BLaER1 (cell line): ENCODE data around the gene EYS.
"Not testable (repeated sequence)": the region's sequence is repeated elsewhere in the genome, so short reads cannot be mapped to it uniquely, and the experiment has no call there.

Source experiments
- H3K27ac ChIP-seq: shearing (Covaris generic); formaldehyde crosslinking; 2 replicates; pipeline ENCODE4 v1.8.1; 2022
- H3K27me3 ChIP-seq: shearing (Covaris generic); formaldehyde crosslinking; 2 replicates; pipeline ENCODE4 v1.8.1; 2022
- H3K36me3 ChIP-seq: shearing (Covaris generic); formaldehyde crosslinking; 2 replicates; pipeline ENCODE4 v1.8.1; 2022
- H3K4me1 ChIP-seq: shearing (Covaris generic); formaldehyde crosslinking; 2 replicates; pipeline ENCODE4 v1.8.1; 2022
- H3K4me2 ChIP-seq: shearing (Covaris generic); formaldehyde crosslinking; 2 replicates; pipeline ENCODE4 v1.8.1; 2022
- H3K4me3 ChIP-seq: shearing (Covaris generic); formaldehyde crosslinking; 2 replicates; pipeline ENCODE4 v1.8.1; 2022
- H3K9ac ChIP-seq: shearing (Covaris generic); formaldehyde crosslinking; 2 replicates; pipeline ENCODE4 v1.8.1; 2022
- H3K9me3 ChIP-seq: shearing (Covaris generic); formaldehyde crosslinking; 2 replicates; pipeline ENCODE4 v1.8.1; 2022
- H4K20me1 ChIP-seq: shearing (Covaris generic); formaldehyde crosslinking; 2 replicates; pipeline ENCODE4 v1.8.1; 2022
- Cebpa-rat ChIP-seq: shearing (Covaris generic); IDR thresholded peaks from 2 replicates; pipeline ENCODE4 v1.8.1; 2022

The EYS gene

DNA sequence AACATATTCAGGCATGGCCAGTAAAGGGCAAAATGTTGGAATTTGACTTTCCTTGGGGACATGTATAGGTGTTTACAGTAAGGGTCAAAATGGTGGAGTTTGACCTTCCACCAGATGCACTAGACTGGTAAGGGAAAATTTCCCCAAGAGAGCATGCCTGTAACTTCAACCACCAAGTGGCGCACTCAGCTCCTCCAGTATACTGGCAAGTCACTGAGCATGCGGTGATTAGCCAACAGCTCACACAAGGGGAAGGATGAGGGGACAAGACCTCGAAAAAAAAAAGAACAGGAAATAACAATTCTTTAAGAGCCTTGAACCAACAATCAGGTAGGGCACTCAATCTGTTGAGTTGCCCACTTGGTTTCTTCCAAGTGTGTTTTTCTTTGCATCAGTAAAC lies 140.9 kb downstream of the EYS start:
- no peak overlapping the region for H3K27ac ChIP-seq
- no peaks in the 10 kb centered on the region for H4K20me1 ChIP-seq
- H3K4me1 ChIP-seq, result no peaks in the 10 kb centered on the region
- no peaks in the 10 kb centered on the region for H3K36me3 ChIP-seq
- TF ChIP-seq Cebpa-rat, result no peak
- H3K4me2 ChIP-seq, result no peak overlapping the region
- H3K9me3 ChIP-seq, result no peaks in the 10 kb centered on the region
- H3K9ac ChIP-seq, result no peak overlapping the region
- no peak overlapping the region for H3K4me3 ChIP-seq
- H3K27me3 ChIP-seq, result no peaks in the 10 kb centered on the region

DNA sequence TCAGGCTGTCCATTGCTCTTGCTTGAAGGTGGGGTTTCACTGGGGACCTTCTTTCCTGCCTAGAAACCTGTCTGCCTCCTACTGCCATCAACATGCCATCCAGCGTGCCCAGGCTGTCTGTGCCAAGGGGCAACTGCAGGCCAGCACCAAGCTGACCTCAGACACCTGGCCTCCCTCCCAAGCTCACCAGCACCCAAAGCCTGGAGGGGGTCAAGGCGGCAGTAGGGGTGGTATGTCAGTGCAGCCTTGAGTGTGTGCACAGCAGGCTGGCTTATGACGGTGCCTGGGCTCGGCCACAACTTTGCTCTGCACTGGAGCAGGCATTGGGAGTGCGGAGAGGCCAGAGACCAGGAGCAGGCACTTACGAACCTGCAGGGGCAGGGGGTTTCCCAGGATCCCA lies 149.0 kb downstream of the EYS start:
- Histone ChIP-seq H3K4me1 (no peaks in the 10 kb centered on the region), H4K20me1 (no peaks in the 10 kb centered on the region), H3K9ac (no peak overlapping the region)

DNA sequence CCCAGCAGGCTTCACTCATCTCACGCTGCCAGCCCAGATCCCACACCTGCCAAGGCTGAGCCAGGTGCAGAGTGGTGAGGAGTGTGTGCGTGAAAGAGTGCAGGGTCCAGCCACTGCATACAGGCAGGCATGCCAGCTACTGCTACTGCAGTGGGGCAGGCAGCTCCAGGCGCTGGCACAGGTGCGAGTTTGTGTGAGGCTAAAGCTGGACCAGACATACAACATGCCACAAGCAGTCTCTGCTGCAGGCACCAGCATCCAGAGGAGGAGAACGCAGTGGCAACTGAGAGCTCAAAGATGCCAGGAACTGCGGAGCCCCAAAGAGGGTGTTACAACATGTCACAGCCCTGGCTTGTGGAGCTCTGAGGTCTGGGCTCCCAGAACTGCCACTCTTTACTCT lies 149.8 kb downstream of the EYS start:
- Histone ChIP-seq H4K20me1 (no peaks in the 10 kb centered on the region), H3K9me3 (no peaks in the 10 kb centered on the region), H3K27ac (no peak overlapping the region), H3K4me3 (no peak overlapping the region), H3K4me1 (no peaks in the 10 kb centered on the region), H3K36me3 (no peaks in the 10 kb centered on the region), H3K9ac (no peak overlapping the region), H3K27me3 (no peaks in the 10 kb centered on the region), H3K4me2 (no peak overlapping the region)
- TF ChIP-seq Cebpa-rat, result no peak

More for the DNA sequence above, 149.0 kb downstream of the EYS start:
- no peak overlapping the region for H3K4me3 ChIP-seq
- no peaks in the 10 kb centered on the region for H3K27me3 ChIP-seq
- no peak overlapping the region for H3K4me2 ChIP-seq
- H3K9me3 ChIP-seq, result no peaks in the 10 kb centered on the region
- H3K27ac ChIP-seq, result no peak overlapping the region
- no peaks in the 10 kb centered on the region for H3K36me3 ChIP-seq
- TF ChIP-seq Cebpa-rat, result no peak

DNA sequence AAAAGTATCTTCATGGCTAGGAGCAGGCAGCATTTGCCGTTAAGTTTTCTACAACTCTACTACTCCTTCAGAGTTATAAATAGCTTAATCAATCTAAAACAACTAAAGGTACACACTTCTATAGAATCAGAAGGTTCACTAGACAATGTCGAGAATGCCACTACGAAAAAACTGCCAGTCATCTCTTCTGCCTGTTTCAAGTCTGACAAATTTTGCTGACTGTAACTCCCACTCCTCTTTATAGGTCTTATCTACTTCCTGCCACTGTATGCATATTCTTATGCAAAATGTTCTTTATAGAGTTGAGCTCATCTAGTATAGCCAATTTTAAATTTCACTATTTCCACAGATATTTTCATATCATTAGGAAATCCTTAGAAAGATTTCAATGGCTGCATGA lies 160.1 kb downstream of the EYS start:
- TF ChIP-seq Cebpa-rat, result no peak
- H3K9me3 ChIP-seq, result no peaks in the 10 kb centered on the region
- H3K4me3 ChIP-seq, result no peak overlapping the region
- H3K9ac ChIP-seq, result no peak overlapping the region
- no peak overlapping the region for H3K27ac ChIP-seq
- no peaks in the 10 kb centered on the region for H3K36me3 ChIP-seq
- no peaks in the 10 kb centered on the region for H3K27me3 ChIP-seq
- no peaks in the 10 kb centered on the region for H4K20me1 ChIP-seq
- H3K4me1 ChIP-seq, result no peaks in the 10 kb centered on the region
- H3K4me2 ChIP-seq, result no peak overlapping the region

DNA sequence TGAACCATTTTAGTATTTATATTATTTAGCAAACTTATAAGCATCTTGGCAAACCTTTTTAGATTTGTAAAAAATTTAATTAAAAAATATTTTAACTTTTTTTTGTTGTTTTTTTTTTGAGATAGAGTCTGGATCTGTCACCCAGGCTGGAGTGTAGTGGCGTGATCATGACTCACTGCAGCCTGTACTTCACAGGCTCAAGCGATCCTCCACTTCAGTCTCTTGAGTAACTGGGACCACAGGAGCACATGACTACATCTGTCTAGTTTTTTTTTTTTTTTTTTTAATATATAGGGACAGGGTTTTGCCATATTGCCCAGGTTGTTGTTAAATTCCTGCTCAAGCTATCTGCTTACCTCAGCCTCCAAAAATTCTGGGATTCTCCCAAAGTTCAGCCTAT lies 161.1 kb downstream of the EYS start:
- H3K27me3 ChIP-seq, result no peaks in the 10 kb centered on the region
- no peaks in the 10 kb centered on the region for H3K4me1 ChIP-seq
- no peaks in the 10 kb centered on the region for H3K9me3 ChIP-seq
- no peak for TF ChIP-seq Cebpa-rat
- no peaks in the 10 kb centered on the region for H3K36me3 ChIP-seq
- no peak overlapping the region for H3K4me3 ChIP-seq
- no peak overlapping the region for H3K4me2 ChIP-seq
- H3K27ac ChIP-seq, result no peak overlapping the region
- no peaks in the 10 kb centered on the region for H4K20me1 ChIP-seq
- H3K9ac ChIP-seq, result no peak overlapping the region

DNA sequence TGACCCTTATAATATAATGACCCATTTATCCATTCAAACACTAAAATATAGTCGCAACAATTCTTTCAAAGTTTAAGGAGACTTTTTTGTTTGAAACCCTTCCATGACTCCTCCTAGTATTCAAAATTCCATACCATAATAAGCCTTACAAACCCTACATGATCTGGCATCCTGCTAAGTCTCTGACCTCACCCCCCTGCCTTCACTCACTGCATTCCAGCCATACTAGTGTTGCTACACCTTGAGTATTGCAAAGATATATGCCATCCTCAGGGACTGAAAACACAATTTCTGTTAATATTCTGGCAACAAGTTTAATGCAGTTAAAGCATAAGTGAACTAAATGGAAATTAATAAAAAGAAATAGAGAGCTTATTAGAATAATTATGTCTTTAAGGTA lies 168.4 kb downstream of the EYS start:
- H3K9ac ChIP-seq, result no peak overlapping the region
- H3K9me3 ChIP-seq, result no peaks in the 10 kb centered on the region
- H3K4me1 ChIP-seq, result no peaks in the 10 kb centered on the region
- H3K4me3 ChIP-seq, result no peak overlapping the region
- TF ChIP-seq Cebpa-rat, result no peak
- no peaks in the 10 kb centered on the region for H4K20me1 ChIP-seq
- no peaks in the 10 kb centered on the region for H3K27me3 ChIP-seq
- no peaks in the 10 kb centered on the region for H3K36me3 ChIP-seq
- no peak overlapping the region for H3K27ac ChIP-seq
- no peak overlapping the region for H3K4me2 ChIP-seq

DNA sequence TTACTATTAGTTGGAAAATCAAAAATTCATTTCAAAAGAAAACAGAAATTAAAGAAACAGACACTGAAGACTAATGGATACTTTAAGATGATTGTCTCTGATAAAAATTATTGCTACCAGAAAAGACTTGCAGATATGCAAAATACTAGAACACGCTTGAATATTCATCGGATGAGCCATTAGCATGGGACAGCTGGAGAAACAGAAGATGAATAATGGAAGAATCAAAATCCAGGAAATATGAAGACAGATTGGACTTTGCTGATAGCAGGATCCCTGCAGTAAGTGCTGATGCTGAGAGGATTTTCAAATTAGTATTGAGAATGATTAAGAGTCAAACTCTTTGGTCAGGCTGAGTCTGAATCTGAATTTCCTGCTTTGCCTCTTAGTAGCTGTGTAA lies 169.4 kb downstream of the EYS start:
- no peaks in the 10 kb centered on the region for H3K27me3 ChIP-seq
- H4K20me1 ChIP-seq, result no peaks in the 10 kb centered on the region
- H3K9ac ChIP-seq, result no peak overlapping the region
- H3K9me3 ChIP-seq, result no peaks in the 10 kb centered on the region
- H3K4me2 ChIP-seq, result no peak overlapping the region
- no peak for TF ChIP-seq Cebpa-rat
- no peak overlapping the region for H3K27ac ChIP-seq
- no peaks in the 10 kb centered on the region for H3K36me3 ChIP-seq
- H3K4me3 ChIP-seq, result no peak overlapping the region
- H3K4me1 ChIP-seq, result no peaks in the 10 kb centered on the region

DNA sequence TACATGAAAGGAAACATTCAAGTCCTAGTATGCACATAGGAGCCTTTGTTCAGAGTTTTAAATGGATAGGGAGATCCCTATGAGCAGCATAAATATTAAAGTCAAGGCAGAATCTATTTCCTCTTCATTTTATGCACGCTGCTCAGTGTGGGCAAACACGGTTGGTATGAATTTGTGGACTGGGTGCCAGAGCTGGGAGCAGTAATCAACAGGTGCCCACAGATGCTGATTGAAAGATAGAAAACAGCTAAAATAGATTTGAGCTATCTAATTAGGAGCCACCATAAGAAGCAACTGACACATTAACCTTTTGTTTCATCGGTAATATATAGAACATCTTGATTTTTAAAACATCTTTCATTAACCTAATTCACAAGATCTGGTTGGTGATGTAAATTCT lies 175.5 kb downstream of the EYS start:
- Histone ChIP-seq H3K36me3 (no peaks in the 10 kb centered on the region), H3K4me1 (no peaks in the 10 kb centered on the region), H3K4me3 (no peak overlapping the region), H3K9ac (no peak overlapping the region), H3K4me2 (no peak overlapping the region), H3K27me3 (no peaks in the 10 kb centered on the region), H4K20me1 (no peaks in the 10 kb centered on the region), H3K9me3 (no peaks in the 10 kb centered on the region), H3K27ac (no peak overlapping the region)
- no peak for TF ChIP-seq Cebpa-rat

DNA sequence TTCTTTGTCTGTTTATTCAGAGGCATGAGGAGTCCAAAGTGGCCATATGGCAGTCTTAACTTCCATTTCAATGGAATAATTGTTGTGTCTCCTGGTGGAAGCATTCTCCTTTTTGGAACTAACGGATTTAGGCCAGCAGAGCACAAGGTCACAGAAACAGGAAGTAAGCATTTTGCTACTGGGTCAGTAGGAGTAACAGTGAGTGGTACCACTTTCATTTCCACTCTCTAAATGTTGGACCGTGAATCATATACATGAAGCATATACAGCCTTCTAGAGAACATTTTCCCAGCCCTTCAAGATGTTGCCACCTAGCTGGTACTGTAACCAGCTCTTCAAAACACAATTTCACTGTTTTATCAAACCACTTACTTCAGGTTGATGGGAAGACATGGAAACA lies 182.8 kb downstream of the EYS start:
- Histone ChIP-seq H3K4me3 (no peak overlapping the region), H3K9ac (no peak overlapping the region), H3K36me3 (no peaks in the 10 kb centered on the region), H3K27me3 (no peaks in the 10 kb centered on the region), H3K4me2 (no peak overlapping the region), H3K27ac (no peak overlapping the region), H3K4me1 (no peaks in the 10 kb centered on the region), H4K20me1 (no peaks in the 10 kb centered on the region), H3K9me3 (no peaks in the 10 kb centered on the region)
- no peak for TF ChIP-seq Cebpa-rat

DNA sequence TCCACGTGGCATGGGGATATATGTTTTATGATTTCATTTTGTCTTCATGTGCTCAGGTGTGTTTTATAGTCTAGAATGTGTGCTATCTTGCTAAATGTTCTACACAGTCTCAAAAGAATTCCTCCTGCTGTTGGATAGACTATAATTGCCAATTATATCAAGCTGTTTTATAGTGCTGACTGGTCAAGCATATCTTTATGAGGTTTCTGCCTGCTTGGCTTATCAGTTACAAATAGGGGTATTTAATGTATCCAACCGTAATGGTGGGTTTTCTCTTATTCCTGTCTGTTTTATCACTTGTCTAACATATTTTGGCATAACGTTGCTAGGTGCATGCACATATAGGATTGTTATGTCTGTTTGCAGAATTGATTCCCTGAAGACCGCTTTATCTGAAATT lies 201.3 kb downstream of the EYS start:
- Histone ChIP-seq H3K9me3 (no peaks in the 10 kb centered on the region), H3K4me2 (no peak overlapping the region), H3K27me3 (no peaks in the 10 kb centered on the region), H3K4me3 (no peak overlapping the region), H3K4me1 (no peaks in the 10 kb centered on the region), H3K27ac (no peak overlapping the region), H3K9ac (no peak overlapping the region), H3K36me3 (no peaks in the 10 kb centered on the region), H4K20me1 (no peaks in the 10 kb centered on the region)
- TF ChIP-seq Cebpa-rat, result no peak

DNA sequence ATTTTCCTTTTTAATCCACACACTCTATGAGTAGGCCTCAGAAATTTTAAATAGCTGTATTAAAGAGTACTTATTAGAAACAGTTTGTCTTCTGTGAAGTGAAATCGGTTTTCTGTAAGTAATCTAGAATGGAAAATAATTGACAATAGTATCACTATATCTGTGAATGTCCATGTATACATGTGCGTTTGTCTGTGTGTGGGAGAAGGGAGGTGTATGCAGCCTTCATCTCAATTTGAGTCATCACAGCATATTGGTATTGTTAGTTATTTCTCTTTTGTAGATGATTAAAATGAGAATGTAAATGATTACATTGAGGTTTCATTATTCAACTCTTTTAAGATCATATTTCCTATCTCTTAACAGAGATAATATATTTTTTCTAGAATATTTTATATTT lies 206.0 kb downstream of the EYS start:
- H3K4me1 ChIP-seq, result no peaks in the 10 kb centered on the region
- no peak overlapping the region for H3K27ac ChIP-seq
- H3K27me3 ChIP-seq, result no peaks in the 10 kb centered on the region
- no peaks in the 10 kb centered on the region for H4K20me1 ChIP-seq
- no peaks in the 10 kb centered on the region for H3K9me3 ChIP-seq
- H3K36me3 ChIP-seq, result no peaks in the 10 kb centered on the region
- no peak for TF ChIP-seq Cebpa-rat
- no peak overlapping the region for H3K4me3 ChIP-seq
- no peak overlapping the region for H3K9ac ChIP-seq
- H3K4me2 ChIP-seq, result no peak overlapping the region

DNA sequence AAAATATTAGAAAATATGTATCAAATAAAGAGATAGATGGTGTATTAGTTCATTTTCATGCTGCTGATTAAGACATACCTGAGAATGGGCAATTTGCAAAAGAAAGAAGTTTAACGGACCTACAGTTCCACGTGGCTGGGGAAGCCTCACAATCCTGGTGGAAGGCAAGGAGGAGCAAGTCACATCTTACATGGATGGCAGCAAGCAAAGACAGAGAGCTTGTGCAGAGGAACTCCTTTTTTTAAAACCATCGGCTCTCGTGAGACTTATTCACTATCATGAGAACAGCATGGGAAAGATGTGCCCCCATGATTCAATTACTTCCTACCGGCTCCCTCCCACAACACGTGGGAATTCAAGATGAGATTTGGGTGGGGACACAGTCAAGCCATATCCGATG lies 223.4 kb downstream of the EYS start:
- not testable (repeated sequence) for H3K4me3 ChIP-seq, H3K4me2 ChIP-seq, H4K20me1 ChIP-seq, H3K27me3 ChIP-seq, H3K4me1 ChIP-seq, H3K9me3 ChIP-seq, H3K27ac ChIP-seq, H3K36me3 ChIP-seq, H3K9ac ChIP-seq
